ENCODE measurements around the gene ADK. TPM values are rescaled to one million over a fixed set of nuclear protein-coding genes. Genes with fewer than 3 reads are reported as not detected.
A peak's percentile ranks its signal among the peaks of the same experiment; 100 is the strongest.

The ADK gene
- total and polyA plus RNA-seq, 2 experiments from 2014 or later: 39.9 to 53.0 TPM

- Mint-ChIP-seq H3K27me3 (ENCODE audit: insufficient read depth, low read depth, poor library complexity) (no peaks in the 10 kb centered on the region), H3K27ac (peak overlapping the region; percentile 5; the same call in 1 of the 2 replicates), H3K9me3 (no peaks in the 10 kb centered on the region), H3K4me3 (no peak overlapping the region), H3K36me3 (ENCODE audit: low read depth) (no peaks in the 10 kb centered on the region), H3K4me1 (peaks cover 29% of the 10 kb centered on the region)
- no peak for TF ChIP-seq JUNB (IDR thresholded peaks at IDR 0.05; ENCODE audit: unreplicated experiment)
- TF ChIP-seq REST (IDR thresholded peaks at IDR 0.05; ENCODE audit: unreplicated experiment): no peak
- no peak for TF ChIP-seq POLR2AphosphoS5 (IDR thresholded peaks at IDR 0.05; ENCODE audit: low read depth)
- TF ChIP-seq ZNF462 (CRISPR knock-in tag; IDR thresholded peaks at IDR 0.05): no peak
- TF ChIP-seq ZNF331 (CRISPR knock-in tag; IDR thresholded peaks at IDR 0.05; ENCODE audit: low read depth): no peak
- no peak for TF ChIP-seq ZNF114 (CRISPR knock-in tag; IDR thresholded peaks at IDR 0.05)
- no peak for TF ChIP-seq CREB1 (CRISPR knock-in tag; IDR thresholded peaks at IDR 0.05; ENCODE audit: low read depth)
- no peak for TF ChIP-seq CTCF (conservative IDR thresholded peaks at IDR 0.05; ENCODE audit: low read depth in 2 of 2)
- TF ChIP-seq NANOG (IDR thresholded peaks at IDR 0.05; ENCODE audit: borderline replicate concordance): no peak
- TF ChIP-seq EZH2 (IDR thresholded peaks at IDR 0.05; ENCODE audit: low read depth, unreplicated experiment): no peak
- no peak for TF ChIP-seq EZH2phosphoT487 (IDR thresholded peaks at IDR 0.05; ENCODE audit: unreplicated experiment)
- no peak for TF ChIP-seq ETS1 (IDR thresholded peaks at IDR 0.05)
- TF ChIP-seq STAT1 (IDR thresholded peaks at IDR 0.05; ENCODE audit: unreplicated experiment): no peak
- H3K36me3 ChIP-seq (ENCODE audit: insufficient read depth): no peaks in the 10 kb centered on the region
- H3K4me1 ChIP-seq (ENCODE audit: insufficient read depth): peaks cover 11% of the 10 kb centered on the region
- no peak overlapping the region for H3K4me2 ChIP-seq
- no peaks in the 10 kb centered on the region for H3K79me2 ChIP-seq (replicated peaks; ENCODE audit: insufficient read depth)
- no peak for DNase-seq (ENCODE audit: low spot score)
- no peak overlapping the region for H2AFZ ChIP-seq
- H3K27ac ChIP-seq (ENCODE audit: low read depth): no peak overlapping the region
- ATAC-seq: peak; percentile 46; the same call in 2 of the 3 replicates
- H4K20me1 ChIP-seq (replicated peaks; ENCODE audit: insufficient read depth): no peaks in the 10 kb centered on the region
- H3F3A ChIP-seq (replicated peaks; ENCODE audit: low read depth): no peaks in the 10 kb centered on the region
- no peaks in the 10 kb centered on the region for H3K9me2 ChIP-seq (ENCODE audit: insufficient read depth)
- H3K4me3 ChIP-seq: no peak overlapping the region
- H3K27me3 ChIP-seq (ENCODE audit: insufficient read depth): no peaks in the 10 kb centered on the region
Measured at GRCh38 chr10:74306227-74306982, 155.4 kb downstream of the ADK start.
